SW480 (cell line): ENCODE measurements around the gene AUH.

Source experiments
- DNase-seq: peaks from one replicate; pipeline ENCODE4 v3.0.0-alpha.2; 2016; ENCODE audit warnings: low spot score

AUH gene

DNA sequence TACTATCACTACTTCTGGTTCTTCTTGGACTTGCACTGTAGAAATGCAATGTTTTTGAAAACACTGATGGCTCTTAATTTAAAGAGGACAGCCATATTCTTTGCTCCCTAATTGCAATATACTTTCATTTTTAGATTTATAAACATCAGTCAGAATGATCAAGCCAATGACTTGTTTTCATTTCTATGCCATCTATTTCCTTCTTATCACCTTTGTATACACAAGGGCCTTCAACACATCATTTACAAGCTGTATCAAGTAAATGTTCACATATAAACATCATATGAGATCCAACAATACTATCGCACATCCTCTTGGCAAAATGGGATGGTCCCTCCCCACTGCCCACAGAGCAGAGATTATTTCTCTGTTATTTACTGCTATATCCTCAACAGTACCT is 24.9 kb downstream of the AUH start:
- DNase-seq: no peak

- no peak for DNase-seq
Observed at GRCh38 chr9:91334053-91334452, 27.7 kb downstream of the AUH start.

DNA sequence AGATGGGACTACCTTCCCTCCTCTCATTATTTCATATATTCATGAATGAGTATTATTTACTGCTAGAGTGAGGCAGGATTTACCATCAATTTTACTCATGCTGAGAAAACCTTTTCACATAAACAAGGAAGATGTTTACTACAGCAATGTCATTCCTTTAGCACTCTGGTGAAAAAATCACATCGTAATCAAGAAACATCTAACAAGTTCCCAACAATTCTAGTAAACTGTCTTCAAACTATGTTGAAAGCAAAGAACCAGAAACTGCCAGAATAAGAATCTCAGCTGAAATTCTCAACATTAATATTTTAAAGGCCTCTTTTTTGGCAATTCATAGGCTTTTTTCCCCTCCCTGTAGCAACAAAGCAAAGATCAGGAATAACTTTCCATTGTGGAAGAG is 28.2 kb downstream of the AUH start:
- no peak for DNase-seq

DNA sequence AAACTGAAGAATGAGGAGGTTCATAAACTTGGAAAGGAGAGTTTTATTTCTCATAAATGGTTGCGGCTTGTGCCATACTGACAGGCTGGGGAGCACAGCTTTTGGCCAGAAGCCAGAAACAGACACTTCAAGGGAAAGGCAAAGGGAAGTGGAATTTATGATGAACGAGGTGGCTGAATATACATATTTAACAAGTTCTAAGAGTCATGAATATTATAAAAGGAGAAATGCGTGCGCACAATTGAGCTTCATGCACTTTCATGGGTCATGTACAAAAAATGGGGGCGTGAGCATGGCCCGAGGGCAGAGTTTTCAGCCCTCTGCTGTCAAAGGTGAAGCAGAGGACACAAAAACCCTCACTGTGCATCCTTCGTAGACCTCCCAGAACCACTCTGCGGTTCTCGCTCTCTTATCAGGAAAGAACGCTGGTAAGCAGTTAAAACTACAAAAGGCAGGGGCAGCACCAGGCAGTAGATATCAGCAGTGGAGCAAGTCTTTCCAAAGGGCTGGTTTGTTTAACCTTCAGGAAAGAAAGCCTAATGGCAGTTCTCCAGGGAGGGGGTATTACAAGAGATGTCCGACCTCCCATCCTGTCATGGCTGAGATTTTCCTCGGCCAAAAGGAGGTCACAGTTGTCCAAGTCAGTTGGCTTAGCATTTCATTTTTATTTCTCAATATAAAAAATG is 29.0 kb downstream of the AUH start:
- DNase-seq: no peak

DNA sequence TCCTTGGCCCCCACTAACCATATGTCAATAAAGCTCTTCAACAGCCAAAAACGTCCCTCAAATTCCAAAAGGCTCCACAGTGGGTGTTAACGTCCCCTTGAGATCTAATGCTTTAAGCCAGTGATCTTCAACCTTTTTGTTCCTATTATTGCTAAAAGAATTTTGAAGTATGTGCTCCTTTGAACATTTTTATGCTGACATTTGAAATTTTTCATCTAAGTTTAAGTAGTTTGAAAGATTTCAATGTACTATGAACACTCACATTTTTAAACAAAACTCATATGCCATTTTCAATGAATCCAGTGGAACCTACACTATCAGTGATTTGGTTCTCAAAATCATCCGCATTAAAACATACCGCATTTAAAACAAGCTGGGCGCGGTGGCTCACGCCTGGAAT is 29.9 kb downstream of the AUH start:
- no peak for DNase-seq

GRCh38 chr9:91328186-91328585 is 33.5 kb downstream of the AUH start:
- DNase-seq: no peak

- no peak for DNase-seq
Observed at GRCh38 chr9:91321691-91322090, 40.0 kb downstream of the AUH start.

GRCh38 chr9:91320299-91320698 is 41.4 kb downstream of the AUH start:
- DNase-seq: no peak

DNA sequence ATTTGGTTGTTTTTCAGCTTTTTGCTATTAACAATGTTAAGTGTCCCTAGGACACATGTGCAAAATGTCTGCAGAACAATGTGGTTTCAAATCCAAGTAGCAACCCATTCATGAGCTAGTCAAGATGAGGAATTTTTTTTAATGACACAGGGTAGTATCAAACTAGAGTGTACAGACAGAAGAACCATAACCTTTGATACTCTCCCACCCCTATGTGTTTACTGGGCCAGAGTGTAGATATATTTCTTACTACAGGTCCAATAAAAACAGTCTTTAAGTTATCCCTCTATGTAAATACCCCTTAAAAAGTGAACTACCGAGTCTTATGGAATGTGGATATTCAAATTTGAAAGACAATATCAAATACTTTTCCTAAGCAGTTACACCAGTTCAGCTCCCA is 45.6 kb downstream of the AUH start:
- DNase-seq: no peak

DNA sequence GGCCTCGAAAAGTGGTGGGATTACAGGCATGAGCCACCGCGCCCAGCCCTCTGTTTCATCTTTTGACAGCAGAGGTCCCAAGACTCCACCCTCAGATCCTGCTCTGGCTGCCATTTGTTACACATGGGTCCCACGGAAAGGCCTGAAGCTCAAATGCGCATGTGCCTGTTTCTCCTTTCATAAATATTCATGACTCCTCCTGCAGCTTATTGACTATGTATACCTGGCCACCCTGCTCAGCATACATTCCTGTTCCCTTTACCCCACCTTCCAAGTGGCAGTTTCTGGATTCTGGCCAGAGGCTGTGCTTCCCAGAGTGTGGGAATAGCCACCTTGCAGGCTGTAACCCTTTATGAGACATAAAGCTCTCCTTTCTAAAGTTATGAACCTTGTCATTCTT is 46.5 kb downstream of the AUH start:
- DNase-seq: no peak

DNA sequence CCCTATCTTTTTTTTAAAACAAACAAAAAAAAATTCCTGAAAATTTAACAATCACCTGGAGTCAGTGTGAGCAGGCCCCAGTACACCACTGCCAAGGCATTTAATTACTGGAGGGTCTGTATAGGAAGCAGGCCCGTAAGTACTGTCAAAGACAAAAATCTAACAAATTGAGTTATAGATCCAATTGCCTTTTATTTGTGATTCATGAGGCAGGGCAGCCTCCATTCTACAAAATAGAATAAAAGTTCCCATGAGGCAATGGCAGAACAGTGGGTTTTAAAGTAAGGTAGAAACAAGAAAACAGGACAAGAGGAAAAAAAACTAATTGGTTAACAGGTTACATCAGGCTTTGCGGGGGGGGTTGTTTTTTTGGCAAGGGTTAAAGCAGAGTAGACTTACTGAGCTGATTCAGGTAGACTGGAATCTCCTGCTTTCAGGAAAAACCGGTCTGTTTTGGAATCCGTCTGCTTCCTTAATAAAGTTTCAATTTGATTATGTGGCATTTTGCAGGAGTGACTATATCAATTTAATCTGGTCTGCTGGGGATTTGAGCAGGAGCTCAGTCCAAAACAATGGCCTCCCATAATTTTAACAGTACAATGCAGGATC is 48.9 kb downstream of the AUH start:
- DNase-seq: no peak

GRCh38 chr9:91310037-91310436 is 51.7 kb downstream of the AUH start:
- no peak for DNase-seq

- no peak for DNase-seq
Observed at GRCh38 chr9:91308191-91308590, 53.5 kb downstream of the AUH start.

- DNase-seq: no peak
Observed at GRCh38 chr9:91307279-91307678, 54.4 kb downstream of the AUH start.

DNA sequence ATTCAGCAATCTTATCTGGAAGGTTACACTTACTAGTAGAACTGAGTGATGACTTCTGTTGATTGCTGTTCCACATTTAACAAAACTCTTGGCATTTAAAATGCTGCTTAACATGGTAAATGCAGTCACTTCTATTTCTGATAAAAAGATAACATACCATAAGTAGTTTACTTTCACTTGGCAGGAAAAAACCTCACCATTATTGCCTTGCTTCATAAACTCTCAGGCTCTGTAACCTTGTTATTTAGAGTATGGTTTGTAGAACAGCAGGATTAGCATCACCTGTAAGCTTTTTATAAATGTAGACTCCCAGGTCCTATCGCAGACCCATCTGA is 55.5 kb downstream of the AUH start:
- DNase-seq: no peak

- no peak for DNase-seq
Observed at GRCh38 chr9:91305596-91306295, 56.0 kb downstream of the AUH start.

GRCh38 chr9:91303741-91304415 is 57.8 kb downstream of the AUH start:
- no peak for DNase-seq

GRCh38 chr9:91302831-91303230 is 58.9 kb downstream of the AUH start:
- no peak for DNase-seq

DNA sequence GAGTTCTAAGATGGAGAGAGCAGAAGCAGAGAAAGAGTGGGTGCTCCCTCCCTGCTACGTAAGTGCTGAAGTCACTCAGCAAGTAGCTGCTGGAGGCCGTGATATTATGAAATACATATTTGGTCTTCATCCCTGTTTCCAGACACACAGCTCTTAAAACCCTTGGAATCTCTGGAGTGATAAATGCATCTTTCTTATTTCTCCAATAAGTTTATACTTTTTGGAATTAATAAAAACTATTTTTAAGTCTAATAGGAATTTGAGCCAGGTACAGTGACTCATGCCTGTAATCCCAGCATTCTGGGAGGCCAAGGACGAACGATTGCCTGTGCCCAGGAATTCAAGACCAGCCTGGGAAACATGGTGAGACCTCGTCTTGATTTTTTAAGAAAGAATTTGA is 60.6 kb downstream of the AUH start:
- no peak for DNase-seq

GRCh38 chr9:91298311-91298710 is 63.4 kb downstream of the AUH start:
- no peak for DNase-seq

DNA sequence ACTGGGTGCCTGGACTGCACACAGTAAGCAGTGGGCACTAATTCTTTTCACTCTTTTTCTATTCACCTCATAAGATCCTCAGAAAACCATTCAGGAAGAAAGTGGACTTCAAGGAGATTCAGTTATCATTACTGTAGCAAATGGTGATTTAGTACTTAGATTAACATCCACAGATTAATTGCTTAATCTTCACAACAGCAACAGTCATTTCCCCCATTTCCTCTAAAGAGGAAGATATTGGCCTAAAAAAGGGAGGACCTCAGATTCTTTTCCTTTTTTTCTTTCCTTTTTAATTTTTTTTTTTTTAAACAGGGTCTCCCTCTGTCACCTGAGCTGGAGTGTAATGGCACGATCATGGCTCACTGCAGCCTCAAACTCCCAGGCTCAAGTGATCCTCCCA is 64.4 kb downstream of the AUH start:
- no peak for DNase-seq

- DNase-seq: no peak
Observed at GRCh38 chr9:91296354-91296753, 65.4 kb downstream of the AUH start.

GRCh38 chr9:91295357-91295756 is 66.4 kb downstream of the AUH start:
- no peak for DNase-seq
